Trophoblast cell (in vitro differentiated cells and primary cell): ENCODE data around the gene ERV3-1.
"Not testable (repeated sequence)": the region's sequence is repeated elsewhere in the genome, so short reads cannot be mapped to it uniquely, and the experiment has no call there.

ENCODE experiments used
- DNase-seq, 2 donors: peaks; one replicate each; pipeline ENCODE4 v3.0.0-alpha.2; 2016
- H2AFZ ChIP-seq: 2 replicates; pipeline ENCODE4 v1.6.1; 2013; ENCODE audit warnings: low read length, moderate library complexity, mild to moderate bottlenecking; ENCODE audit not compliant: insufficient read depth, poor library complexity
- H2AK5ac ChIP-seq: 2 replicates; pipeline ENCODE4 v1.6.1; 2013; ENCODE audit warnings: mild to moderate bottlenecking, low read length
- H2BK120ac ChIP-seq: 2 replicates; pipeline ENCODE4 v1.6.1; 2013; ENCODE audit warnings: low read length, mild to moderate bottlenecking, moderate library complexity; ENCODE audit not compliant: insufficient read depth, poor library complexity
- H2BK12ac ChIP-seq: 2 replicates; pipeline ENCODE4 v1.6.1; 2013; ENCODE audit warnings: mild to moderate bottlenecking, low read length, moderate library complexity
- H2BK5ac ChIP-seq: 2 replicates; pipeline ENCODE4 v1.6.1; 2013; ENCODE audit warnings: low read length, low read depth, moderate library complexity, mild to moderate bottlenecking; ENCODE audit not compliant: poor library complexity
- H3K14ac ChIP-seq: 2 replicates; pipeline ENCODE4 v1.6.1; 2013; ENCODE audit warnings: mild to moderate bottlenecking, low read length
- H3K18ac ChIP-seq: 2 replicates; pipeline ENCODE4 v1.6.1; 2013; ENCODE audit warnings: mild to moderate bottlenecking, low read length
- H3K23ac ChIP-seq: 2 replicates; pipeline ENCODE4 v1.6.1; 2013; ENCODE audit warnings: low read length
- H3K27ac ChIP-seq: 2 replicates; pipeline ENCODE4 v1.5.1; 2013; ENCODE audit warnings: low read depth, mild to moderate bottlenecking, inconsistent platforms, low read length, moderate library complexity
- H3K27me3 ChIP-seq: 2 replicates; pipeline ENCODE4 v1.6.1; 2013; ENCODE audit warnings: inconsistent platforms, mild to moderate bottlenecking, low read length, moderate library complexity; ENCODE audit not compliant: insufficient read depth
- H3K36me3 ChIP-seq, 2 experiments: 1 replicate in 1 of 2; 2 replicates in 1 of 2; pipeline ENCODE4 v1.6.1; 2013; ENCODE audit warnings: low read length in 2 of 2, mild to moderate bottlenecking in 2 of 2, moderate library complexity in 1 of 2; ENCODE audit not compliant: insufficient read depth in 2 of 2, control insufficient read depth in 1 of 2
- H3K4ac ChIP-seq: 2 replicates; pipeline ENCODE4 v1.6.1; 2013; ENCODE audit warnings: low read depth, mild to moderate bottlenecking, low read length, moderate library complexity
- H3K4me1 ChIP-seq, 2 experiments: 1 replicate in 1 of 2; 2 replicates in 1 of 2; pipeline ENCODE4 v1.6.1; 2013; ENCODE audit warnings: low read length in 2 of 2, mild to moderate bottlenecking in 2 of 2, moderate library complexity in 1 of 2; ENCODE audit not compliant: insufficient read depth in 2 of 2, control insufficient read depth in 1 of 2
- H3K4me2 ChIP-seq: 2 replicates; pipeline ENCODE4 v1.6.1; 2013; ENCODE audit warnings: inconsistent platforms, mild to moderate bottlenecking, low read length, moderate library complexity
- H3K4me3 ChIP-seq: 2 replicates; pipeline ENCODE4 v1.5.1; 2013; ENCODE audit warnings: mild to moderate bottlenecking, low read depth, low read length, inconsistent platforms
- H3K79me1 ChIP-seq: one replicate; pipeline ENCODE4 v1.6.1; 2013; ENCODE audit warnings: low read length
- H3K79me2 ChIP-seq: 2 replicates; pipeline ENCODE4 v1.6.1; 2013; ENCODE audit warnings: low read length, mild to moderate bottlenecking; ENCODE audit not compliant: control insufficient read depth, insufficient read depth, poor library complexity
- H3K9ac ChIP-seq: 2 replicates; pipeline ENCODE4 v1.6.1; 2013; ENCODE audit warnings: mild to moderate bottlenecking, low read length
- H3K9me3 ChIP-seq: 2 replicates; pipeline ENCODE4 v1.6.1; 2013; ENCODE audit warnings: low read depth, mild to moderate bottlenecking, control low read depth, inconsistent platforms, low read length; ENCODE audit not compliant: insufficient read depth
- H4K12ac ChIP-seq: 2 replicates; pipeline ENCODE4 v1.6.1; 2013; ENCODE audit warnings: low read depth, mild to moderate bottlenecking, low read length, moderate library complexity
- H4K8ac ChIP-seq: 2 replicates; pipeline ENCODE4 v1.6.1; 2013; ENCODE audit warnings: low read depth, mild to moderate bottlenecking, low read length, moderate library complexity
- H4K91ac ChIP-seq: one replicate; pipeline ENCODE4 v1.6.1; 2013; ENCODE audit warnings: low read depth, mild to moderate bottlenecking, low read length, moderate library complexity
- WGBS: extraction: QIAGEN DNeasy Blood & Tissue Kit; methylation state at CpG from one replicate; pipeline ENCODE4 v1.1.7; 2013; ENCODE audit warnings: missing lambda C conversion rate; ENCODE audit not compliant: insufficient read length, insufficient coverage; ENCODE audit errors: extremely low coverage; 5-methylcytosine and 5-hydroxymethylcytosine counted together

Gene ERV3-1

GRCh38 chr7:65051139-65051538 lies 44.7 kb upstream of the ERV3-1 start:
- H3K27me3 ChIP-seq, H3K4me1 ChIP-seq, H2AK5ac ChIP-seq, H3K36me3 ChIP-seq, H3K4me3 ChIP-seq, H3K4me2 ChIP-seq, H3K23ac ChIP-seq, H3K79me2 ChIP-seq, H3K27ac ChIP-seq, H2BK5ac ChIP-seq, H2BK12ac ChIP-seq, H3K9me3 ChIP-seq, H3K4ac ChIP-seq, H2AFZ ChIP-seq, H2BK120ac ChIP-seq, H3K9ac ChIP-seq, DNase-seq, H3K14ac ChIP-seq, H3K79me1 ChIP-seq, H4K8ac ChIP-seq, H4K12ac ChIP-seq, H3K18ac ChIP-seq, H4K91ac ChIP-seq: not testable (repeated sequence)

- not testable (repeated sequence) for H3K23ac ChIP-seq, H3K36me3 ChIP-seq, H4K91ac ChIP-seq, H2AFZ ChIP-seq, H3K4me1 ChIP-seq, H4K8ac ChIP-seq, H2BK120ac ChIP-seq, H3K27me3 ChIP-seq, H3K27ac ChIP-seq, H3K79me2 ChIP-seq, H3K14ac ChIP-seq, H3K9ac ChIP-seq, H3K9me3 ChIP-seq, H3K4me2 ChIP-seq, H3K4ac ChIP-seq, H3K18ac ChIP-seq, H3K4me3 ChIP-seq, H4K12ac ChIP-seq, H2BK12ac ChIP-seq, H2AK5ac ChIP-seq, H3K79me1 ChIP-seq, H2BK5ac ChIP-seq
- DNase-seq: peak in 1 of 2 donors; percentile 23
- WGBS: no CpG with 5 or more reads among the region's 4 CpGs
These were observed 39.8 kb upstream of the ERV3-1 start for GRCh38 chr7:65046329-65046728.

GRCh38 chr7:65045589-65045988 lies 39.1 kb upstream of the ERV3-1 start:
- H3K27me3 ChIP-seq, H2BK12ac ChIP-seq, H3K9ac ChIP-seq, H3K9me3 ChIP-seq, H3K4me1 ChIP-seq, H3K79me2 ChIP-seq, H4K8ac ChIP-seq, H2AK5ac ChIP-seq, H2BK120ac ChIP-seq, H3K36me3 ChIP-seq, H3K18ac ChIP-seq, H3K23ac ChIP-seq, H3K4me3 ChIP-seq, H3K79me1 ChIP-seq, H2BK5ac ChIP-seq, H4K12ac ChIP-seq, H3K4ac ChIP-seq, DNase-seq, H3K14ac ChIP-seq, H3K4me2 ChIP-seq, H2AFZ ChIP-seq, H3K27ac ChIP-seq, H4K91ac ChIP-seq: not testable (repeated sequence)
- WGBS: no CpG with 5 or more reads among the region's 2 CpGs

GRCh38 chr7:65038767-65039166 lies 32.3 kb upstream of the ERV3-1 start:
- not testable (repeated sequence) for H3K9me3 ChIP-seq
- no CpG with 5 or more reads among the region's 35 CpGs for WGBS
- peak overlapping the region; percentile 84 for H2AFZ ChIP-seq

More at GRCh38 chr7:65038767-65039166, 32.3 kb upstream of the ERV3-1 start:
- peak overlapping the region; percentile 49 for H3K27ac ChIP-seq
- not testable (repeated sequence) for H3K36me3 ChIP-seq, H2BK12ac ChIP-seq, H3K4ac ChIP-seq, H2BK120ac ChIP-seq, H3K14ac ChIP-seq, H4K91ac ChIP-seq, H4K12ac ChIP-seq, H3K4me1 ChIP-seq, H3K27me3 ChIP-seq, H3K79me2 ChIP-seq, H2AK5ac ChIP-seq, H3K23ac ChIP-seq, H3K79me1 ChIP-seq
- peak overlapping the region; percentile 26 for H3K18ac ChIP-seq
- peak overlapping the region; percentile 73 for H4K8ac ChIP-seq
- peak overlapping the region; percentile 54 for H2BK5ac ChIP-seq
- H3K9ac ChIP-seq: peak overlapping the region; percentile 1
- peak overlapping the region; percentile 52 for H3K4me2 ChIP-seq
- peak overlapping the region; percentile 79 for H3K4me3 ChIP-seq
- peak; percentile 0 to 34 for DNase-seq
